ENCODE measurements around the gene TBC1D22B. TPM values are rescaled to one million over a fixed set of nuclear protein-coding genes. Genes with fewer than 3 reads are reported as not detected.

TBC1D22B gene
- total RNA-seq, 3 donors from 2014 or later, result 13.0 to 13.5 (median 13.2) TPM

- DNase-seq (no peak), ATAC-seq (no peak)
- H3K36me3 Mint-ChIP-seq (ENCODE audit: insufficient read depth), result peaks cover 21% of the 10 kb centered on the region
- H3K27me3 Mint-ChIP-seq (ENCODE audit: low read depth), result no peaks in the 10 kb centered on the region
- H3K4me1 Mint-ChIP-seq (ENCODE audit: low read depth), result peaks cover under 1% of the 10 kb centered on the region
- no peak overlapping the region for H3K4me3 Mint-ChIP-seq
- H3K9me3 Mint-ChIP-seq, result no peaks in the 10 kb centered on the region
Measured at GRCh38 chr6:37309692-37310091, 52.1 kb downstream of the TBC1D22B start.

GRCh38 chr6:37310966-37311365 is 53.4 kb downstream of the TBC1D22B start:
- no peaks in the 10 kb centered on the region for H3K27me3 Mint-ChIP-seq (ENCODE audit: low read depth)
- H3K36me3 Mint-ChIP-seq (ENCODE audit: insufficient read depth), result peaks cover 24% of the 10 kb centered on the region
- DNase-seq (no peak), ATAC-seq (no peak)
- no peak overlapping the region for H3K4me3 Mint-ChIP-seq
- no peaks in the 10 kb centered on the region for H3K9me3 Mint-ChIP-seq
- peaks cover 2% of the 10 kb centered on the region for H3K4me1 Mint-ChIP-seq (ENCODE audit: low read depth)

- Mint-ChIP-seq H3K4me1 (ENCODE audit: low read depth) (peaks cover 2% of the 10 kb centered on the region), H3K4me3 (no peak overlapping the region), H3K36me3 (ENCODE audit: insufficient read depth) (peaks cover 24% of the 10 kb centered on the region), H3K27me3 (ENCODE audit: low read depth) (no peaks in the 10 kb centered on the region), H3K9me3 (no peaks in the 10 kb centered on the region)
- DNase-seq, result no peak
- no peak for ATAC-seq
Measured at GRCh38 chr6:37311741-37312473, 54.3 kb downstream of the TBC1D22B start.

GRCh38 chr6:37313723-37314486 is 56.3 kb downstream of the TBC1D22B start:
- Mint-ChIP-seq H3K4me1 (ENCODE audit: low read depth) (peaks cover 2% of the 10 kb centered on the region), H3K36me3 (ENCODE audit: insufficient read depth) (peaks cover 21% of the 10 kb centered on the region), H3K27me3 (ENCODE audit: low read depth) (no peaks in the 10 kb centered on the region), H3K9me3 (no peaks in the 10 kb centered on the region), H3K4me3 (no peak overlapping the region)
- no peak for DNase-seq
- no peak for ATAC-seq

GRCh38 chr6:37314487-37315156 is 57.0 kb downstream of the TBC1D22B start:
- no peak overlapping the region for H3K4me3 Mint-ChIP-seq
- H3K9me3 Mint-ChIP-seq, result no peaks in the 10 kb centered on the region
- peaks cover 2% of the 10 kb centered on the region for H3K4me1 Mint-ChIP-seq (ENCODE audit: low read depth)
- ATAC-seq, result peak; percentile 52 to 57
- DNase-seq, result peak; percentile 19
- peaks cover 19% of the 10 kb centered on the region for H3K36me3 Mint-ChIP-seq (ENCODE audit: insufficient read depth)
- no peaks in the 10 kb centered on the region for H3K27me3 Mint-ChIP-seq (ENCODE audit: low read depth)

- H3K9me3 Mint-ChIP-seq, result no peaks in the 10 kb centered on the region
- H3K36me3 Mint-ChIP-seq (ENCODE audit: insufficient read depth), result peaks cover 24% of the 10 kb centered on the region
- DNase-seq (no peak), ATAC-seq (no peak)
- no peak overlapping the region for H3K4me3 Mint-ChIP-seq
- no peaks in the 10 kb centered on the region for H3K27me3 Mint-ChIP-seq (ENCODE audit: low read depth)
- peaks cover 2% of the 10 kb centered on the region for H3K4me1 Mint-ChIP-seq (ENCODE audit: low read depth)
Measured at GRCh38 chr6:37315157-37315515, 57.6 kb downstream of the TBC1D22B start.

GRCh38 chr6:37316071-37316470 is 58.5 kb downstream of the TBC1D22B start:
- H3K27me3 Mint-ChIP-seq (ENCODE audit: low read depth), result no peaks in the 10 kb centered on the region
- H3K36me3 Mint-ChIP-seq (ENCODE audit: insufficient read depth), result peaks cover 28% of the 10 kb centered on the region
- H3K9me3 Mint-ChIP-seq, result no peaks in the 10 kb centered on the region
- ATAC-seq, result no peak
- peaks cover 2% of the 10 kb centered on the region for H3K4me1 Mint-ChIP-seq (ENCODE audit: low read depth)
- DNase-seq, result no peak
- H3K4me3 Mint-ChIP-seq, result no peak overlapping the region

GRCh38 chr6:37317312-37318038 is 59.9 kb downstream of the TBC1D22B start:
- H3K9me3 Mint-ChIP-seq, result no peaks in the 10 kb centered on the region
- H3K27me3 Mint-ChIP-seq (ENCODE audit: low read depth), result no peaks in the 10 kb centered on the region
- no peak for ATAC-seq
- DNase-seq, result no peak
- H3K4me3 Mint-ChIP-seq, result no peak overlapping the region
- H3K36me3 Mint-ChIP-seq (ENCODE audit: insufficient read depth), result peaks cover 30% of the 10 kb centered on the region
- H3K4me1 Mint-ChIP-seq (ENCODE audit: low read depth), result peaks cover 2% of the 10 kb centered on the region

- peaks cover 9% of the 10 kb centered on the region for H3K4me1 Mint-ChIP-seq (ENCODE audit: low read depth)
- no peak for ATAC-seq
- peaks cover 23% of the 10 kb centered on the region for H3K36me3 Mint-ChIP-seq (ENCODE audit: insufficient read depth)
- H3K27me3 Mint-ChIP-seq (ENCODE audit: low read depth), result no peaks in the 10 kb centered on the region
- no peak overlapping the region for H3K4me3 Mint-ChIP-seq
- no peaks in the 10 kb centered on the region for H3K9me3 Mint-ChIP-seq
- DNase-seq, result no peak
Measured at GRCh38 chr6:37319156-37319555, 61.6 kb downstream of the TBC1D22B start.

- H3K4me3 Mint-ChIP-seq, result no peak overlapping the region
Measured at GRCh38 chr6:37319856-37320480, 62.4 kb downstream of the TBC1D22B start.

GRCh38 chr6:37320646-37321045 is 63.1 kb downstream of the TBC1D22B start:
- Mint-ChIP-seq H3K36me3 (ENCODE audit: insufficient read depth) (peaks cover 16% of the 10 kb centered on the region), H3K4me3 (no peak overlapping the region), H3K4me1 (ENCODE audit: low read depth) (peaks cover 9% of the 10 kb centered on the region), H3K27me3 (ENCODE audit: low read depth) (no peaks in the 10 kb centered on the region), H3K9me3 (no peaks in the 10 kb centered on the region)
- ATAC-seq (no peak), DNase-seq (no peak)

More at GRCh38 chr6:37319856-37320480, 62.4 kb downstream of the TBC1D22B start:
- DNase-seq (no peak), ATAC-seq (no peak)
- peaks cover 9% of the 10 kb centered on the region for H3K4me1 Mint-ChIP-seq (ENCODE audit: low read depth)
- H3K9me3 Mint-ChIP-seq, result no peaks in the 10 kb centered on the region
- H3K27me3 Mint-ChIP-seq (ENCODE audit: low read depth), result no peaks in the 10 kb centered on the region
- H3K36me3 Mint-ChIP-seq (ENCODE audit: insufficient read depth), result peaks cover 16% of the 10 kb centered on the region

- no peak for ATAC-seq
- Mint-ChIP-seq H3K4me3 (no peak overlapping the region), H3K36me3 (ENCODE audit: insufficient read depth) (peaks cover 18% of the 10 kb centered on the region), H3K9me3 (no peaks in the 10 kb centered on the region), H3K27me3 (ENCODE audit: low read depth) (no peaks in the 10 kb centered on the region), H3K4me1 (ENCODE audit: low read depth) (peaks cover 9% of the 10 kb centered on the region)
- no peak for DNase-seq
Measured at GRCh38 chr6:37321101-37321500, 63.5 kb downstream of the TBC1D22B start.

- no peak for ATAC-seq
- H3K4me3 Mint-ChIP-seq, result no peak overlapping the region
- no peak for DNase-seq
- peaks cover 9% of the 10 kb centered on the region for H3K4me1 Mint-ChIP-seq (ENCODE audit: low read depth)
- H3K27me3 Mint-ChIP-seq (ENCODE audit: low read depth), result no peaks in the 10 kb centered on the region
- peaks cover 18% of the 10 kb centered on the region for H3K36me3 Mint-ChIP-seq (ENCODE audit: insufficient read depth)
- no peaks in the 10 kb centered on the region for H3K9me3 Mint-ChIP-seq
Measured at GRCh38 chr6:37321516-37322415, 64.2 kb downstream of the TBC1D22B start.
